Measurements from ENCODE around the gene SNAPC1.
"Not testable (repeated sequence)": the region's sequence is repeated elsewhere in the genome, so short reads cannot be mapped to it uniquely, and the experiment has no call there.

Gene SNAPC1

GRCh38 chr14:61754627-61755381 is 7.4 kb upstream of the SNAPC1 start:
- DNase-seq (ENCODE audit: low read depth): no peak
- no peak for TF ChIP-seq CTCF (IDR thresholded peaks at IDR 0.05; ENCODE audit: insufficient read depth, low read depth, low read length, missing control alignments)
- H3K4me3 ChIP-seq (ENCODE audit: low read depth, low read length): no peak overlapping the region

- not testable (repeated sequence) for H3K4me3 ChIP-seq (ENCODE audit: low read depth, low read length); DNase-seq (ENCODE audit: low read depth)
Observed at GRCh38 chr14:61755382-61755742, 6.9 kb upstream of the SNAPC1 start.

DNA sequence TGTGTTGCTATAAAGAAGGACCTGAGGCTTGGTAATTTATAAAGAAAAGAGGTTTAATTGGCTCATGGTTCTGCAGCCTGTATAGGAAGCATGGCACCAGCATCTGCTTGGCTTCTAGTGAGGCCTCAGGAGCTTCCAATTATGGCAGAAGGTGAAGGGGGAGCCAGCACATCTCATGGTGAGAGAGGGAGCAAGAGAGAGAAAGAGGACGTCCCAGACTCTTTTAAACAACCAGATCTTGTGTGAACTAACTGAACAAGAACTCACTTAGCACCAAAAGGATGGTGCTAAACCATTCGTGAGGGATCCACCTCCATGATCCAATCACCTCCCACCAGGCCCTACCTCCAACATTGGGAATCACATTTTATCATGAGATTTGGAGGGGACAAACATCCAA is 6.1 kb upstream of the SNAPC1 start:
- TF ChIP-seq CTCF (IDR thresholded peaks at IDR 0.05; ENCODE audit: insufficient read depth, low read depth, low read length, missing control alignments): no peak

GRCh38 chr14:61759878-61760277 is 2.3 kb upstream of the SNAPC1 start:
- H3K4me3 ChIP-seq (ENCODE audit: low read depth, low read length): no peak overlapping the region
- no peak for DNase-seq (ENCODE audit: low read depth)
- no peak for TF ChIP-seq CTCF (IDR thresholded peaks at IDR 0.05; ENCODE audit: insufficient read depth, low read depth, low read length, missing control alignments)

More for the DNA sequence above, 6.1 kb upstream of the SNAPC1 start:
- no peak for DNase-seq (ENCODE audit: low read depth)
- H3K4me3 ChIP-seq (ENCODE audit: low read depth, low read length): no peak overlapping the region

GRCh38 chr14:61761557-61761956 is 663 bp upstream of the SNAPC1 start:
- DNase-seq (ENCODE audit: low read depth): no peak
- peak overlapping the region; percentile 52 for H3K4me3 ChIP-seq (ENCODE audit: low read depth, low read length)
- no peak for TF ChIP-seq CTCF (IDR thresholded peaks at IDR 0.05; ENCODE audit: insufficient read depth, low read depth, low read length, missing control alignments)

GRCh38 chr14:61764342-61765122 is 2.3 kb downstream of the SNAPC1 start:
- TF ChIP-seq CTCF (IDR thresholded peaks at IDR 0.05; ENCODE audit: insufficient read depth, low read depth, low read length, missing control alignments): no peak
- H3K4me3 ChIP-seq (ENCODE audit: low read depth, low read length): peak overlapping the region; percentile 93
- no peak for DNase-seq (ENCODE audit: low read depth)

- DNase-seq (ENCODE audit: low read depth): no peak
- H3K4me3 ChIP-seq (ENCODE audit: low read depth, low read length): no peak overlapping the region
- no peak for TF ChIP-seq CTCF (IDR thresholded peaks at IDR 0.05; ENCODE audit: insufficient read depth, low read depth, low read length, missing control alignments)
Observed at GRCh38 chr14:61765225-61765943, 3.2 kb downstream of the SNAPC1 start.

All from GM12865 (cell line).